GM12891 (cell line): ENCODE results near the gene FBXL7.

Experiments
- POLR2A ChIP-seq: IDR thresholded peaks from 2 replicates; pipeline ENCODE4 v1.6.1; 2011; ENCODE audit warnings: low read depth, low read length, control low read depth
- POLR2AphosphoS5 ChIP-seq: IDR thresholded peaks from 2 replicates; pipeline ENCODE4 v1.6.1; 2011; ENCODE audit warnings: low read depth, low read length, control low read depth
- POU2F2 ChIP-seq: IDR thresholded peaks from 2 replicates; pipeline ENCODE4 v1.6.1; 2011; ENCODE audit warnings: low read depth, mild to moderate bottlenecking, control low read depth, low read length, moderate library complexity
- SPI1 ChIP-seq: IDR thresholded peaks from 2 replicates; pipeline ENCODE4 v1.6.1; 2011; ENCODE audit warnings: low read depth, low read length, control low read depth
- TAF1 ChIP-seq: IDR thresholded peaks from 2 replicates; pipeline ENCODE4 v1.6.1; 2011; ENCODE audit warnings: low read depth, low read length, control low read depth

DNA sequence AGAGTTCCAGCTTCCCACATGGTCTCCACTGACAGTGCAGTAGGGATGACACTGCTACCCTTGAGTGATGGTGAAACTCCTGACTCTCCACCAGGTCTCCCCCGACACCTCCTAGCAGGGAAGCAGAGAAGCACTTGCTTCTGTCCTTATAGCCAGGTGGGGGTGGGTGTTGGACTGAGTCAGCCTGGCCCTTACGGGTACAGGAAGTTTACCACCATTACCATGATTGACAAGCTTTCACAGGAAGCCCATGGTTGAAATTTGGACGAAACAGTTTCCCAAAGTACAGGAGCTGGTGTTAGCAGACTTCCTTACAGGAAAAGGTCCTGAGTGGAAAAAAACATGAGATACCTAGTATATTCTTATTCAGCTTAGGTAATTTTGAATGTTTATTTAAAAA lies 3.1 kb upstream of the FBXL7 start:
- TF ChIP-seq SPI1 (no peak), POLR2A (no peak), POLR2AphosphoS5 (no peak), POU2F2 (no peak), TAF1 (no peak)
